Caco-2 (cell line): Measurements from ENCODE around the gene CDKAL1. TPM values are rescaled to one million over a fixed set of nuclear protein-coding genes. Genes with fewer than 3 reads are reported as not detected.
"Not testable (repeated sequence)": the region's sequence is repeated elsewhere in the genome, so short reads cannot be mapped to it uniquely, and the experiment has no call there.

Experiments
- BruUV-seq: library from RNA; stranded (reverse); fragments of 400-500 nt; replicated peaks from 2 replicates; lab custom pipeline; 2021; lab: Mats Ljungman, UMichigan
- CTCF ChIA-PET: fragments of 300-600 bp; sonication (Branson Sonifier 250); formaldehyde crosslinking; loops from one replicate; lab custom pipeline; 2022; ENCODE audit warnings: antibody characterized with exemption; lab: Charles Lee
- POLR2A ChIA-PET: fragments of 300-600 bp; sonication (Branson Sonifier 250); formaldehyde crosslinking; loops from one replicate; lab custom pipeline; 2022; ENCODE audit warnings: antibody characterized with exemption; lab: Charles Lee
- DNase-seq, 2 experiments: peaks; one replicate each; pipeline versions ENCODE4 v3.0.0 to v3.0.0-alpha.2; 2020 to 2022
- H3K27me3 ChIP-seq: replicated peaks from 2 replicates; pipeline ENCODE4 v1.6.0; 2011; ENCODE audit warnings: low read length; ENCODE audit not compliant: control insufficient read depth, insufficient read depth
- H3K36me3 ChIP-seq: 2 replicates; pipeline ENCODE4 v1.5.1; 2011; ENCODE audit warnings: low read length; ENCODE audit not compliant: control insufficient read depth, insufficient read depth
- H3K4me1 ChIP-seq: fragments of 250-450 bp; sonication (Bioruptor Pico); 2 replicates; pipeline ENCODE4 v1.5.1; 2020; ENCODE audit warnings: mild to moderate bottlenecking
- H3K4me3 ChIP-seq: 2 replicates; pipeline ENCODE4 v1.5.1; 2011; ENCODE audit warnings: low read depth, mild to moderate bottlenecking, control low read depth, low read length
- H3K9me3 ChIP-seq: fragments of 250-450 bp; sonication (Bioruptor Pico); 2 replicates; pipeline ENCODE4 v1.5.1; 2020; ENCODE audit warnings: mild to moderate bottlenecking, moderate library complexity
- H3K27ac Mint-ChIP-seq: one replicate; pipeline ENCODE4 v1.8.0; 2022; ENCODE audit warnings: mixed read lengths; ENCODE audit not compliant: unreplicated experiment
- H3K27me3 Mint-ChIP-seq: one replicate; pipeline ENCODE4 v1.8.0; 2022; ENCODE audit warnings: mixed read lengths; ENCODE audit not compliant: insufficient read depth, unreplicated experiment
- H3K36me3 Mint-ChIP-seq: one replicate; pipeline ENCODE4 v1.8.0; 2022; ENCODE audit warnings: mild to moderate bottlenecking, mixed read lengths; ENCODE audit not compliant: insufficient read depth, unreplicated experiment
- H3K4me1 Mint-ChIP-seq: one replicate; pipeline ENCODE4 v1.8.0; 2022; ENCODE audit warnings: low read depth, mixed read lengths; ENCODE audit not compliant: unreplicated experiment
- H3K4me3 Mint-ChIP-seq: one replicate; pipeline ENCODE4 v1.8.0; 2022; ENCODE audit warnings: mild to moderate bottlenecking, moderate library complexity, mixed read lengths; ENCODE audit not compliant: unreplicated experiment
- H3K9me3 Mint-ChIP-seq: one replicate; pipeline ENCODE4 v1.8.0; 2022; ENCODE audit warnings: mixed read lengths; ENCODE audit not compliant: unreplicated experiment
- CTCF ChIP-seq, 2 experiments: fragments of 200-600 bp in 1 of 2; IDR thresholded peaks; 1 replicate in 1 of 2; 2 replicates in 1 of 2; pipeline versions ENCODE4 v1.5.1 to v1.8.0; 2011 to 2022; ENCODE audit warnings: antibody characterized with exemption in 1 of 2, control low read depth in 1 of 2, inconsistent platforms in 1 of 2, low read depth in 1 of 2, low read length in 1 of 2, mild to moderate bottlenecking in 1 of 2, moderate library complexity in 1 of 2; ENCODE audit not compliant: insufficient read depth in 1 of 2, severe bottlenecking in 1 of 2, unreplicated experiment in 1 of 2
- intact Hi-C: fragments of 100-400 bp; cut with micrococcal nuclease; formaldehyde crosslinking; loops from one replicate; pipeline ENCODE4 v1.10.0; 2022; ENCODE audit not compliant: unreplicated experiment
- total RNA-seq: library from RNA; stranded (reverse); gene quantifications from 2 replicates; pipeline ENCODE4 v1.2.3, GENCODE V29; 2022

The CDKAL1 gene
- total RNA-seq, 1 experiment from 2014 or later = 18.7 TPM

GRCh38 chr6:21189759-21190158, 655.5 kb downstream of the CDKAL1 start:
- H3K4me1 Mint-ChIP-seq = no peaks in the 10 kb centered on the region
- Histone ChIP-seq H3K27me3 (no peaks in the 10 kb centered on the region), H3K9me3 (no peaks in the 10 kb centered on the region), H3K36me3 (no peaks in the 10 kb centered on the region; the same call in 1 of the 2 replicates), H3K4me3 (no peak overlapping the region), H3K4me1 (no peaks in the 10 kb centered on the region)
- H3K36me3 Mint-ChIP-seq = no peaks in the 10 kb centered on the region
- no peak for DNase-seq
- CTCF ChIA-PET = no interaction called here
- no peak overlapping the region for H3K27ac Mint-ChIP-seq
- BruUV-seq = no TSS peak
- peaks cover 13% of the 10 kb centered on the region for H3K9me3 Mint-ChIP-seq
- TF ChIP-seq CTCF (IDR thresholded peaks at IDR 0.05; ENCODE audit: insufficient read depth in 1 of 2, low read depth in 1 of 2, low read length in 1 of 2, severe bottlenecking in 1 of 2, unreplicated experiment in 1 of 2) = no peak
- H3K27me3 Mint-ChIP-seq = no peaks in the 10 kb centered on the region
- POLR2A ChIA-PET = no interaction called here
- no peak overlapping the region for H3K4me3 Mint-ChIP-seq
- intact Hi-C loops = no loop called here

- Mint-ChIP-seq H3K27ac (no peak overlapping the region), H3K9me3 (peaks cover 13% of the 10 kb centered on the region), H3K4me3 (no peak overlapping the region), H3K36me3 (no peaks in the 10 kb centered on the region), H3K27me3 (no peaks in the 10 kb centered on the region), H3K4me1 (no peaks in the 10 kb centered on the region)
- H3K4me1 ChIP-seq = no peaks in the 10 kb centered on the region
- DNase-seq = no peak
- no peak for TF ChIP-seq CTCF (IDR thresholded peaks at IDR 0.05; ENCODE audit: insufficient read depth in 1 of 2, low read depth in 1 of 2, low read length in 1 of 2, severe bottlenecking in 1 of 2, unreplicated experiment in 1 of 2)
- ChIA-PET POLR2A (no interaction called here), CTCF (no interaction called here)
- intact Hi-C loops = no loop called here
- no peak overlapping the region for H3K4me3 ChIP-seq
- no TSS peak for BruUV-seq
- H3K36me3 ChIP-seq = no peaks in the 10 kb centered on the region; the same call in 1 of the 2 replicates
- H3K9me3 ChIP-seq = no peaks in the 10 kb centered on the region
- no peaks in the 10 kb centered on the region for H3K27me3 ChIP-seq
Observed at GRCh38 chr6:21190701-21191100, 656.4 kb downstream of the CDKAL1 start.

- H3K36me3 Mint-ChIP-seq = no peaks in the 10 kb centered on the region
- ChIA-PET CTCF (no interaction called here), POLR2A (no interaction called here)
- no TSS peak for BruUV-seq
- no peaks in the 10 kb centered on the region for H3K4me1 Mint-ChIP-seq
- no peak for DNase-seq
- Histone ChIP-seq H3K9me3 (no peaks in the 10 kb centered on the region), H3K27me3 (no peaks in the 10 kb centered on the region), H3K4me3 (no peak overlapping the region), H3K36me3 (no peaks in the 10 kb centered on the region; the same call in 1 of the 2 replicates), H3K4me1 (no peaks in the 10 kb centered on the region)
- no peak for TF ChIP-seq CTCF (IDR thresholded peaks at IDR 0.05; ENCODE audit: insufficient read depth in 1 of 2, low read depth in 1 of 2, low read length in 1 of 2, severe bottlenecking in 1 of 2, unreplicated experiment in 1 of 2)
- H3K27me3 Mint-ChIP-seq = no peaks in the 10 kb centered on the region
- H3K4me3 Mint-ChIP-seq = no peak overlapping the region
- intact Hi-C loops = no loop called here
- H3K9me3 Mint-ChIP-seq = peaks cover 13% of the 10 kb centered on the region
- H3K27ac Mint-ChIP-seq = no peak overlapping the region
Observed at GRCh38 chr6:21193790-21194475, 659.7 kb downstream of the CDKAL1 start.

- H3K36me3 Mint-ChIP-seq, H3K4me1 ChIP-seq, POLR2A ChIA-PET, H3K27me3 Mint-ChIP-seq, intact Hi-C loops, H3K4me3 Mint-ChIP-seq, CTCF ChIA-PET, H3K27me3 ChIP-seq, H3K27ac Mint-ChIP-seq, H3K4me3 ChIP-seq, DNase-seq, H3K9me3 ChIP-seq, H3K4me1 Mint-ChIP-seq, BruUV-seq, H3K36me3 ChIP-seq: not testable (repeated sequence)
- H3K9me3 Mint-ChIP-seq = peaks cover 13% of the 10 kb centered on the region
Observed at GRCh38 chr6:21195301-21195700, 661.0 kb downstream of the CDKAL1 start.
